Measurements from ENCODE around the gene SEC14L6. TPM values are rescaled to one million over a fixed set of nuclear protein-coding genes. Genes with fewer than 3 reads are reported as not detected.

The SEC14L6 gene
- total RNA-seq, 1 experiment from 2014 or later, result 1.1 TPM

DNA sequence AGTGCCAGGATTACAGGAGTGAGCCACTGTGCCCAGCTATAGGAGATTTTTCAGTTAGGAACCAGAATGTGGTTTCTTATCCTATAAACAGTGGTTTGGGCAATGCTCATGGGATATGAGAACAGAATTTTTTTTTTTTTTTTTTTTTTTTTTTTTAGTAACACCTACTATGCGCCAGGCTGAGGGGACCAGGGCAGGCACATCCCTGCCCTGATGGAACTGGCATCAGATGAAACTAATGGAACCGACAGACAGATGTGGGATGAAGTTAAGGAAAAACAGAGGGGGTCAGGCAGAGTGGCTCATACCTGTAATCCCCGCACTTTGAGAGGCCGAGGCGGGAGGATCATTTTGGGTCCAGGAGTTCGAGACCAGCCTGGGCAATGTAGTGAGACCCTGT is 45.9 kb downstream of the SEC14L6 start:
- no peaks in the 10 kb centered on the region for H3K79me1 ChIP-seq (ENCODE audit: insufficient read depth, low read depth, low read length, poor library complexity, severe bottlenecking)
- no peak overlapping the region for H2AFZ ChIP-seq (ENCODE audit: low read length)
- TF ChIP-seq, protein P1, sequence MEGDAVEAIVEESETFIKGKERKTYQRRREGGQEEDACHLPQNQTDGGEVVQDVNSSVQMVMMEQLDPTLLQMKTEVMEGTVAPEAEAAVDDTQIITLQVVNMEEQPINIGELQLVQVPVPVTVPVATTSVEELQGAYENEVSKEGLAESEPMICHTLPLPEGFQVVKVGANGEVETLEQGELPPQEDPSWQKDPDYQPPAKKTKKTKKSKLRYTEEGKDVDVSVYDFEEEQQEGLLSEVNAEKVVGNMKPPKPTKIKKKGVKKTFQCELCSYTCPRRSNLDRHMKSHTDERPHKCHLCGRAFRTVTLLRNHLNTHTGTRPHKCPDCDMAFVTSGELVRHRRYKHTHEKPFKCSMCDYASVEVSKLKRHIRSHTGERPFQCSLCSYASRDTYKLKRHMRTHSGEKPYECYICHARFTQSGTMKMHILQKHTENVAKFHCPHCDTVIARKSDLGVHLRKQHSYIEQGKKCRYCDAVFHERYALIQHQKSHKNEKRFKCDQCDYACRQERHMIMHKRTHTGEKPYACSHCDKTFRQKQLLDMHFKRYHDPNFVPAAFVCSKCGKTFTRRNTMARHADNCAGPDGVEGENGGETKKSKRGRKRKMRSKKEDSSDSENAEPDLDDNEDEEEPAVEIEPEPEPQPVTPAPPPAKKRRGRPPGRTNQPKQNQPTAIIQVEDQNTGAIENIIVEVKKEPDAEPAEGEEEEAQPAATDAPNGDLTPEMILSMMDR (conservative IDR thresholded peaks at IDR 0.05), result no peak
- H2BK5ac ChIP-seq (ENCODE audit: insufficient read length, low read length), result no peak overlapping the region
- no peak overlapping the region; a peak in 1 of 7 replicates for H3K27ac Mint-ChIP-seq
- no peak for DNase-seq
- no peak overlapping the region for H3K27ac ChIP-seq (ENCODE audit: insufficient read length, low read depth, low read length)
- H2BK20ac ChIP-seq (ENCODE audit: low read depth, low read length, poor library complexity, severe bottlenecking), result no peak overlapping the region
- no peak overlapping the region for H4K8ac ChIP-seq (replicated peaks; ENCODE audit: insufficient read length, low read depth, low read length)
- no peak overlapping the region for H3K18ac ChIP-seq (ENCODE audit: insufficient read length, low read depth, low read length)
- H3K4me3 Mint-ChIP-seq, result no peak overlapping the region
- H3K4me1 ChIP-seq (ENCODE audit: insufficient read depth, low read length), result no peaks in the 10 kb centered on the region
- H4K91ac ChIP-seq (ENCODE audit: insufficient read length, low read depth, low read length), result no peak overlapping the region
- no peaks in the 10 kb centered on the region for H3K9me3 Mint-ChIP-seq
- WGBS (ENCODE audit: extremely low coverage, insufficient read length, low lambda C conversion rate), result no CpG with 5 or more reads among the region's 6 CpGs
- no peak overlapping the region for H2BK12ac ChIP-seq (ENCODE audit: insufficient read length, low read depth, low read length)
- no peak overlapping the region for H3T11ph ChIP-seq (ENCODE audit: low read length)
- no peak overlapping the region for H3K56ac ChIP-seq (ENCODE audit: insufficient read length, low read depth, low read length)
- H2BK15ac ChIP-seq (ENCODE audit: low read depth, low read length), result no peak overlapping the region
- H3K4me2 ChIP-seq (ENCODE audit: insufficient read depth, insufficient read length, low read length), result no peak overlapping the region
- H3K14ac ChIP-seq (ENCODE audit: insufficient read depth, low read length), result no peak overlapping the region
- no peaks in the 10 kb centered on the region for H3K79me2 ChIP-seq (ENCODE audit: insufficient read depth, low read length)
- no peak overlapping the region for H4K5ac ChIP-seq (ENCODE audit: insufficient read length, low read depth, low read length)
- H4K20me1 ChIP-seq (ENCODE audit: control insufficient read depth, insufficient read depth, insufficient read length), result no peaks in the 10 kb centered on the region
- no peaks in the 10 kb centered on the region for H3K23me2 ChIP-seq (ENCODE audit: insufficient read length, low read depth, low read length, poor library complexity, severe bottlenecking)
- no peak overlapping the region for H3K4ac ChIP-seq (ENCODE audit: low read depth, low read length)
- H2AK5ac ChIP-seq (ENCODE audit: insufficient read length, low read length), result no peak overlapping the region
- H3K36me3 Mint-ChIP-seq (ENCODE audit: insufficient read depth in 1 of 3, low read depth in 3 of 3), result no peaks in the 10 kb centered on the region
- H3K23ac ChIP-seq (ENCODE audit: insufficient read length, low read depth, low read length), result no peak overlapping the region
- H3K9me3 ChIP-seq (ENCODE audit: control insufficient read depth, low read depth, low read length), result no peaks in the 10 kb centered on the region
- no peaks in the 10 kb centered on the region for H3K4me1 Mint-ChIP-seq
- peaks cover 2% of the 10 kb centered on the region for H3K27me3 Mint-ChIP-seq (ENCODE audit: low read depth)
- no peaks in the 10 kb centered on the region for H3K27me3 ChIP-seq (ENCODE audit: insufficient read depth, low read length)
- no peak overlapping the region for H3K9ac ChIP-seq (ENCODE audit: extremely low read depth, insufficient read length, low read length)
- H2BK120ac ChIP-seq (ENCODE audit: low read depth, low read length, poor library complexity, severe bottlenecking), result no peak overlapping the region
